22Rv1 (cell line): ENCODE results near the gene LMAN2.

Source experiments
- ZFX ChIP-seq: fragments of 450-650 bp; IDR thresholded peaks from 2 replicates; pipeline ENCODE4 v1.6.1; 2017; ENCODE audit warnings: antibody characterized with exemption, borderline replicate concordance
- TF ChIP-seq, protein P1 (sequence below): fragments of 450-650 bp; IDR thresholded peaks from 2 replicates; pipeline ENCODE4 v1.5.1; 2017; ENCODE audit warnings: mild to moderate bottlenecking

DNA sequence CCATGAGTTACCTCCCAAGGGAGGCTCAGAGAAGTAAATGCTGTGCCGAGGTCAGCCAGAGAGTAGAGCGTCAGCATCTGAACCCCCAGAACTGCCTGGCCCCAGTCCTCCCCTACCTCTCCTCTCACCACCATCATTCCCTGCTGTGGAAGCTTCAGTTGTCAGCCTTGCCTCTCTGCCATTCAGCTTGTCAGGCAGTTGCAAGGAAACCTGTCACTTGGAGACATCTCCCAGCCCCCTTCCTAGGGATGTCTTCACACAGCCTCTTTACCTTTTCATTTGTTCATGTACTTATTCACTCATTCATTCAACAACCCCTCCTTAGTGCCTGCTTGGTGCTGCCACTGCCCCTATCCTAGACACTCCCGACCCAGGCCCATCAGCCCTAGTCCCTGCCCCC, 8.4 kb upstream of the LMAN2 start:
- TF ChIP-seq, protein P1, sequence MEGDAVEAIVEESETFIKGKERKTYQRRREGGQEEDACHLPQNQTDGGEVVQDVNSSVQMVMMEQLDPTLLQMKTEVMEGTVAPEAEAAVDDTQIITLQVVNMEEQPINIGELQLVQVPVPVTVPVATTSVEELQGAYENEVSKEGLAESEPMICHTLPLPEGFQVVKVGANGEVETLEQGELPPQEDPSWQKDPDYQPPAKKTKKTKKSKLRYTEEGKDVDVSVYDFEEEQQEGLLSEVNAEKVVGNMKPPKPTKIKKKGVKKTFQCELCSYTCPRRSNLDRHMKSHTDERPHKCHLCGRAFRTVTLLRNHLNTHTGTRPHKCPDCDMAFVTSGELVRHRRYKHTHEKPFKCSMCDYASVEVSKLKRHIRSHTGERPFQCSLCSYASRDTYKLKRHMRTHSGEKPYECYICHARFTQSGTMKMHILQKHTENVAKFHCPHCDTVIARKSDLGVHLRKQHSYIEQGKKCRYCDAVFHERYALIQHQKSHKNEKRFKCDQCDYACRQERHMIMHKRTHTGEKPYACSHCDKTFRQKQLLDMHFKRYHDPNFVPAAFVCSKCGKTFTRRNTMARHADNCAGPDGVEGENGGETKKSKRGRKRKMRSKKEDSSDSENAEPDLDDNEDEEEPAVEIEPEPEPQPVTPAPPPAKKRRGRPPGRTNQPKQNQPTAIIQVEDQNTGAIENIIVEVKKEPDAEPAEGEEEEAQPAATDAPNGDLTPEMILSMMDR, result no peak
- TF ChIP-seq ZFX, result no peak
